D721Med (cell line): ENCODE data around the gene GPR39.

Experiments used
- DNase-seq: peaks from one replicate; pipeline ENCODE4 v3.0.0; 2011; ENCODE audit warnings: low spot score; ENCODE audit not compliant: insufficient read length
- FAIRE-seq: peaks from 2 replicates; lab custom pipeline; 2011; peaks lifted over from hg19 to GRCh38; lab: Jason Lieb, UNC
- TF ChIP-seq, protein P1 (sequence below): IDR thresholded peaks from 2 replicates; pipeline ENCODE4 v1.5.1; 2012; ENCODE audit warnings: mild to moderate bottlenecking, control low read depth; ENCODE audit not compliant: insufficient read depth; ENCODE audit errors: missing control alignments

The GPR39 gene

DNA sequence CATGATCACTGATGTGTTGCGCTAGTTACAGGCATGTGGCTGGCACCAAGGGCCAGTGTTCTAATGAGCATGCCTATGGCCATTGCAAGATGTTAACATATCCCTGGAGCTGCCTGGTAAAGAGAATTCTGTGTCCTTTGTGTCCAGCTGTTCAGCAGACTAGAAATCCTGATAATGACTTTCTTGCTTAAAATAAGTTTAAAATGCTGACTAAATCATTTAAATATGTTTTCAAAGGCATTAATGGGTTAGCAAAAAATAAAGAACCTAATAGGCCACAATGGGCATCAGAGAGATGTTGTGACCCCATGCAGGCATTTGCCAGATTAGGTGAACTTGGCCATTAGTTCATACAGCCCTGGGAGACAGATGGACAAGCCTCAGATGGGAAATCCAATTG is 67.5 kb downstream of the GPR39 start:
- TF ChIP-seq, protein P1, sequence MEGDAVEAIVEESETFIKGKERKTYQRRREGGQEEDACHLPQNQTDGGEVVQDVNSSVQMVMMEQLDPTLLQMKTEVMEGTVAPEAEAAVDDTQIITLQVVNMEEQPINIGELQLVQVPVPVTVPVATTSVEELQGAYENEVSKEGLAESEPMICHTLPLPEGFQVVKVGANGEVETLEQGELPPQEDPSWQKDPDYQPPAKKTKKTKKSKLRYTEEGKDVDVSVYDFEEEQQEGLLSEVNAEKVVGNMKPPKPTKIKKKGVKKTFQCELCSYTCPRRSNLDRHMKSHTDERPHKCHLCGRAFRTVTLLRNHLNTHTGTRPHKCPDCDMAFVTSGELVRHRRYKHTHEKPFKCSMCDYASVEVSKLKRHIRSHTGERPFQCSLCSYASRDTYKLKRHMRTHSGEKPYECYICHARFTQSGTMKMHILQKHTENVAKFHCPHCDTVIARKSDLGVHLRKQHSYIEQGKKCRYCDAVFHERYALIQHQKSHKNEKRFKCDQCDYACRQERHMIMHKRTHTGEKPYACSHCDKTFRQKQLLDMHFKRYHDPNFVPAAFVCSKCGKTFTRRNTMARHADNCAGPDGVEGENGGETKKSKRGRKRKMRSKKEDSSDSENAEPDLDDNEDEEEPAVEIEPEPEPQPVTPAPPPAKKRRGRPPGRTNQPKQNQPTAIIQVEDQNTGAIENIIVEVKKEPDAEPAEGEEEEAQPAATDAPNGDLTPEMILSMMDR: no peak
- no peak for FAIRE-seq
- DNase-seq: no peak

DNA sequence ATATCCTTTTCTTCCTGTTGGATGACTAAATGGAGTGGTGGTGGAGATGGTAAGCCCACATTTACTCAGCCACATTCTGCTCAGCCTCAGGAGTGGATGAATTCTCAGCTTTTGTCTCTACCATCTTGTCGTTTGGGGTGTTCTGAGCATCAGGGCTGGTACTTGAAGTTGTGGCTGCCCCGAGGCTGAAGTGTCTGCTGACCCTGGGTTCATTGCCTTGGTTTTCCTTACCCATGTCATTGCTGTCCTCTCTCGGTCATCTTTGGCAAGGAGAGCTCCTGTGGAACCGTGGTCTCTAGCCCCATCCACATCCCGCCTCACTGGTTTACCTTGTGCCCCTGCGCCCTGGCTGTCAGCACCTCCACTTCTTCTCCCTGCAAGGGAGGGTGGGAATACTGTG is 71.9 kb downstream of the GPR39 start:
- DNase-seq: no peak
- FAIRE-seq: no peak
- TF ChIP-seq, protein P1: no peak

DNA sequence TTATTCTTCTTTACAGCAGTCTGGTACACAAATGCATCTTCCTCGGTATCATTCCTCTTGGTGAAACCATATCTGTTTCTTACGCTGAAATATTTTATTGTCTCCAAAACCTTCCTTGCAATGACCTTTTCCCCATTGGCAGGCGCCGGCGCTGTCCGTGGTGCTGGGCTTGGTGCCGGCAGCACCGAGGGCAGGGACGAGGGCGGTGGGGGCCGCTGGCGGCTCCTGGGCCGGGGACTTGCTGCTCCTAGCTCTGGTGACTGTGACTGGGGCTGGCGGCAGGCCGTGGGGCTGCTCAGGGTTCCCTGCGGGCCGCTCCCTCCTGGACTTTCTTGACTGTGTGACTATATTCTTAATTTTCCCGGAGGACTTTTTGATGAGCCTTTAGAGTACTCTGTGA is 72.5 kb downstream of the GPR39 start:
- no peak for FAIRE-seq
- no peak for DNase-seq
- TF ChIP-seq, protein P1: no peak

DNA sequence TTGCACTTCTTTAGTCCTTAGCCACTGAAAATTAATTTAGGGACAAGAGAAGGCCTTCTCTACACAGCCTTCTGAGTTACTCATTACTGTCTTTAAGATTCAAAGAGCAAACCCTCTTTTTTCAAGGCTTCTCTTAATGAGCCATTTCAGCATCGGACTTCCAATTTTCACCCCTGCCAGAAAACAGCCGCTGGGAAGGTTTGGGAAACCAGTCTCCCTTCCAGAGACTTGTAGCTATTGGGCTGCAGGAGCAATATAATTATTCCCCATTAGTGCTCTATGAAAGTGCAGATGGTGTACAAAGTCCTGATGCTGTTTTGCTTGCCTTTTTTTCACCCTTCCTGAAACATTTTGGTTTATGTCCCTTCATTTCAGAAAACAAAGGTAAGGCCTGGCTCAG is 79.3 kb downstream of the GPR39 start:
- FAIRE-seq: no peak
- TF ChIP-seq, protein P1: no peak
- no peak for DNase-seq

DNA sequence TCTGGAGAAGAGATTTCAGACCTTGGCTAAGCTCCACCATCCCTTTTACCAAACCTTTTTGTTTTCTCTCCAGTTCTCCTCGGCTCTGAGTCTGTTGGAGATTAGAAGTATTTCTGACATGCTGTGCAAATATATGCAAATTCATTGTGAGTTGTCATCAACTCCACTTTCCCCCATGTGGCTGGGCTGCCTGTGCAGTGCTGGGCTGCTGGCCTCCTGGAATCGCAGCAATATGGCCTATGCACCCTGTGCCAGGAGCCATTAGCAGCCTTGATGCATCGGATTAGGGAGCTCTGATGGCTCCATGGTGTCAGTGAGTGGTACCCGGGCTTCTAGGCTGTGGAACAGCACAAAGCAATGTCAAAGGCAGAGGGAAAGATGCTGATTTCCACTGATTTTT is 80.0 kb downstream of the GPR39 start:
- no peak for FAIRE-seq
- TF ChIP-seq, protein P1: no peak
- DNase-seq: no peak

DNA sequence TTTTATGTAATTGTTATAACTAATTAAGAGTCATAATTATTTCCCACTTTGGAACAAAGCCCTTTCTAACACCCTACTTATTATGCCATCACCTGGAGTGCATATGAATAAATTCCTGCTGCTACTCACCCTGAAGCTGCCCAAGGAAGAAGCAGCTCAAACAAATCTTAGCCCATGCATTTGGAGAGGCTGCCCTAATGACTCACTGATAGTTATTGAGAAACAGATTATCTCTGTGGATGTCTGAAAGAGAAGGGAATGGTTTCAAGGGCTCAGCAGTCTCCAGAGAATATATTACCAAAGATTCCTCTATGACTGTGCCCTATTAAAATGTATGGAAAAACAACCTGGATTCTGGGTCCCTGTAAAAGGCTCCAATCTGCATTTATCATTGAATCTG is 81.0 kb downstream of the GPR39 start:
- TF ChIP-seq, protein P1: no peak
- no peak for DNase-seq
- no peak for FAIRE-seq

DNA sequence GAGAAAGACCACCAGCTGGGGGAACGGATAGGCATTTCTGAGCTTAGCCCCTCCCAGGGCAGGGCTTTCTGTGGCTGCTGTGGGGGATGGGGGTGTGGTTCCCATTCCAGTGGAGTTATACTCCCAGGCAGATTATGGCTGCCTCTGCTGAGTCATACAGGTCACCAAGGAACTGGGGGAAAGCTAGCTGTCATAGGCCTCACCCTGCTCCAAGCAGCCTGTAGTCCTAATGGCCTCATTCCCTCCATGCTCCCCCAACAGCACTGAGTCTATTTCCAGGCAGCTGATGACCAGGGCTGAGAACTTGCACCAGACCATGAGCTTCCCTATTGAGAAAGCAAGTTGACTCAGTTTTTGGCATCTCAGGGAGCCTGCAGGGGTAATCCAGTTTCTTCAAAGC is 87.1 kb downstream of the GPR39 start:
- FAIRE-seq: no peak
- DNase-seq: no peak
- TF ChIP-seq, protein P1: no peak
